Neuronal stem cell (in vitro differentiated cells): ENCODE measurements around the gene CACYBP.
"Not testable (repeated sequence)": the region's sequence is repeated elsewhere in the genome, so short reads cannot be mapped to it uniquely, and the experiment has no call there.

Source experiments
- DNase-seq: peaks from one replicate; pipeline ENCODE4 v3.0.0-alpha.2; 2013; ENCODE audit warnings: low spot score
- H2AFZ ChIP-seq: one replicate; pipeline ENCODE4 v1.6.1; 2013; ENCODE audit warnings: mild to moderate bottlenecking, low read length, inconsistent platforms
- H2AK5ac ChIP-seq: 2 replicates; pipeline ENCODE4 v1.6.1; 2013; ENCODE audit warnings: low read depth, mild to moderate bottlenecking, inconsistent platforms, low read length, moderate library complexity, mixed read lengths
- H2BK120ac ChIP-seq: 2 replicates; pipeline ENCODE4 v1.6.1; 2013; ENCODE audit warnings: low read depth, mild to moderate bottlenecking, inconsistent platforms, low read length, moderate library complexity, mixed read lengths
- H2BK12ac ChIP-seq: one replicate; pipeline ENCODE4 v1.6.1; 2013; ENCODE audit warnings: low read length, inconsistent platforms
- H2BK15ac ChIP-seq: 2 replicates; pipeline ENCODE4 v1.6.1; 2013; ENCODE audit warnings: mild to moderate bottlenecking, low read length, inconsistent platforms, mixed read lengths
- H2BK5ac ChIP-seq: one replicate; pipeline ENCODE4 v1.6.1; 2013; ENCODE audit warnings: inconsistent platforms, mild to moderate bottlenecking, low read length, moderate library complexity
- H3K14ac ChIP-seq: one replicate; pipeline ENCODE4 v1.6.1; 2013; ENCODE audit warnings: low read length, inconsistent platforms
- H3K18ac ChIP-seq: 2 replicates; pipeline ENCODE4 v1.6.1; 2013; ENCODE audit warnings: low read length, inconsistent platforms
- H3K23ac ChIP-seq: 2 replicates; pipeline ENCODE4 v1.6.1; 2013; ENCODE audit warnings: low read depth, mild to moderate bottlenecking, mixed read lengths, low read length, inconsistent platforms; ENCODE audit not compliant: poor library complexity
- H3K27ac ChIP-seq: replicated peaks from 3 replicates; pipeline ENCODE4 v1.5.1; 2013; ENCODE audit warnings: low read length, inconsistent platforms
- H3K27me3 ChIP-seq, 3 experiments: 2 replicates each; pipeline ENCODE4 v1.6.1; 2013; ENCODE audit warnings: low read length in 3 of 3, mild to moderate bottlenecking in 2 of 3, inconsistent platforms in 1 of 3, low read depth in 1 of 3, mixed read lengths in 1 of 3, moderate library complexity in 1 of 3; ENCODE audit not compliant: control insufficient read depth in 3 of 3, insufficient read depth in 3 of 3
- H3K36me3 ChIP-seq, 2 donors: replicated peaks in 1 of 2; 2 replicates each; pipeline ENCODE4 v1.6.1; 2013; ENCODE audit warnings: low read length in 2 of 2; ENCODE audit not compliant: control insufficient read depth in 2 of 2, insufficient read depth in 2 of 2
- H3K4ac ChIP-seq: 2 replicates; pipeline ENCODE4 v1.6.1; 2013; ENCODE audit warnings: inconsistent platforms, mild to moderate bottlenecking, low read length, moderate library complexity
- H3K4me1 ChIP-seq, 2 donors: 1 replicate in 1 of 2; 2 replicates in 1 of 2; pipeline ENCODE4 v1.6.1; 2013; ENCODE audit warnings: low read length in 2 of 2, low read depth in 1 of 2; ENCODE audit not compliant: control insufficient read depth in 2 of 2, insufficient read depth in 1 of 2
- H3K4me2 ChIP-seq: one replicate; pipeline ENCODE4 v1.6.1; 2013; ENCODE audit warnings: mild to moderate bottlenecking, low read length, inconsistent platforms; ENCODE audit not compliant: insufficient read depth, poor library complexity, severe bottlenecking
- H3K4me3 ChIP-seq, 2 donors: 2 replicates each; pipeline ENCODE4 v1.5.1; 2013; ENCODE audit warnings: low read length in 2 of 2, mild to moderate bottlenecking in 2 of 2, inconsistent platforms in 1 of 2, moderate library complexity in 1 of 2
- H3K79me1 ChIP-seq: one replicate; pipeline ENCODE4 v1.6.1; 2013; ENCODE audit warnings: low read depth, mild to moderate bottlenecking, inconsistent platforms, low read length, moderate library complexity
- H3K9ac ChIP-seq: one replicate; pipeline ENCODE4 v1.6.1; 2013; ENCODE audit warnings: mild to moderate bottlenecking, low read depth, low read length, inconsistent platforms; ENCODE audit not compliant: poor library complexity
- H3K9me3 ChIP-seq, 2 donors: replicated peaks in 1 of 2; 2 replicates each; pipeline versions ENCODE3 to v1.6.1; 2013; ENCODE audit warnings: low read length in 2 of 2, mild to moderate bottlenecking in 2 of 2, inconsistent platforms in 1 of 2, low read depth in 1 of 2, mixed read lengths in 1 of 2, moderate library complexity in 1 of 2; ENCODE audit not compliant: control insufficient read depth in 2 of 2, insufficient read depth in 1 of 2
- H4K8ac ChIP-seq: one replicate; pipeline ENCODE4 v1.6.1; 2013; ENCODE audit warnings: low read depth, mild to moderate bottlenecking, inconsistent platforms, low read length, moderate library complexity
- H4K91ac ChIP-seq: one replicate; pipeline ENCODE4 v1.6.1; 2013; ENCODE audit warnings: low read length, low read depth, mild to moderate bottlenecking, inconsistent platforms; ENCODE audit not compliant: poor library complexity
- WGBS, 2 donors: extraction: QIAGEN DNeasy Blood & Tissue Kit; methylation state at CpG; one replicate each; pipeline ENCODE4 v1.1.7; 2013; ENCODE audit warnings: missing lambda C conversion rate in 2 of 2, mixed read lengths in 1 of 2; ENCODE audit not compliant: insufficient read length in 2 of 2, insufficient replicate concordance in 1 of 2; ENCODE audit errors: extremely low coverage in 2 of 2; 5-methylcytosine and 5-hydroxymethylcytosine counted together

The CACYBP gene

GRCh38 chr1:175040324-175040879, 40.7 kb downstream of the CACYBP start:
- Histone ChIP-seq H3K9ac (no peak overlapping the region), H3K4me1 (peaks cover 7 to 10% of the 10 kb centered on the region in 2 donors), H3K4me2 (no peak overlapping the region), H3K4me3 (no peak overlapping the region), H2AFZ (no peak overlapping the region), H3K36me3 (no peaks in the 10 kb centered on the region), H3K14ac (no peak overlapping the region), H2BK120ac (no peak overlapping the region), H3K18ac (no peak overlapping the region), H2BK12ac (no peak overlapping the region), H2BK15ac (no peak overlapping the region), H4K91ac (no peak overlapping the region), H3K27me3 (no peaks in the 10 kb centered on the region), H3K27ac (no peak overlapping the region), H3K23ac (no peak overlapping the region), H2BK5ac (no peak overlapping the region), H3K9me3 (peaks cover 0 to 4% of the 10 kb centered on the region in 2 donors), H3K4ac (no peak overlapping the region), H3K79me1 (no peaks in the 10 kb centered on the region), H4K8ac (no peak overlapping the region), H2AK5ac (no peak overlapping the region)
- DNase-seq, result no peak
- no CpG with 5 or more reads among the region's 4 CpGs for WGBS, 2 donors

- DNase-seq, result no peak
- no CpG with 5 or more reads among the region's 3 CpGs for WGBS, 2 donors
- H3K4me2 ChIP-seq, result no peak overlapping the region
Observed at GRCh38 chr1:175042650-175043049, 42.9 kb downstream of the CACYBP start.

GRCh38 chr1:175043824-175044223, 44.1 kb downstream of the CACYBP start:
- no peak overlapping the region for H3K4me2 ChIP-seq
- H3K9ac ChIP-seq, result no peak overlapping the region
- peak overlapping the region; percentile 87 for H3K4ac ChIP-seq
- H2BK120ac ChIP-seq, result peak overlapping the region; percentile 93
- no peaks in the 10 kb centered on the region for H3K27me3 ChIP-seq
- H3K9me3 ChIP-seq, result peaks cover 0 to 4% of the 10 kb centered on the region in 2 donors
- H2BK15ac ChIP-seq, result no peak overlapping the region
- H3K4me1 ChIP-seq, result peaks cover 7 to 10% of the 10 kb centered on the region in 2 donors
- H3K79me1 ChIP-seq, result no peaks in the 10 kb centered on the region
- H4K8ac ChIP-seq, result peak overlapping the region; percentile 98
- WGBS, 2 donors, result no CpG with 5 or more reads among the region's 19 CpGs
- no peaks in the 10 kb centered on the region for H3K36me3 ChIP-seq
- peak overlapping the region; percentile 83 for H2AK5ac ChIP-seq
- peak overlapping the region; percentile 97 for H3K18ac ChIP-seq
- H4K91ac ChIP-seq, result peak overlapping the region; percentile 97
- H3K23ac ChIP-seq, result peak overlapping the region; percentile 60
- H2AFZ ChIP-seq, result peak overlapping the region; percentile 85
- peak overlapping the region; percentile 93 for H2BK12ac ChIP-seq
- H2BK5ac ChIP-seq, result no peak overlapping the region
- DNase-seq, result peak; percentile 45
- H3K4me3 ChIP-seq, result no peak overlapping the region
- H3K14ac ChIP-seq, result no peak overlapping the region
- peak overlapping the region; percentile 42 for H3K27ac ChIP-seq

More at GRCh38 chr1:175042650-175043049, 42.9 kb downstream of the CACYBP start:
- Histone ChIP-seq H3K79me1 (no peaks in the 10 kb centered on the region), H3K9me3 (peaks cover 0 to 4% of the 10 kb centered on the region in 2 donors), H3K27ac (no peak overlapping the region), H3K4ac (no peak overlapping the region), H3K18ac (no peak overlapping the region), H3K14ac (no peak overlapping the region), H4K91ac (no peak overlapping the region), H2AFZ (no peak overlapping the region), H3K4me3 (no peak overlapping the region), H3K23ac (no peak overlapping the region), H2AK5ac (no peak overlapping the region), H2BK5ac (no peak overlapping the region), H3K4me1 (peaks cover 7 to 10% of the 10 kb centered on the region in 2 donors), H3K9ac (no peak overlapping the region), H2BK120ac (no peak overlapping the region), H2BK12ac (no peak overlapping the region), H3K36me3 (no peaks in the 10 kb centered on the region), H3K27me3 (no peaks in the 10 kb centered on the region), H4K8ac (no peak overlapping the region), H2BK15ac (no peak overlapping the region)

- not testable (repeated sequence) for H4K91ac ChIP-seq, H3K4me2 ChIP-seq, H3K4me3 ChIP-seq, H2BK15ac ChIP-seq, H3K9me3 ChIP-seq, H2BK120ac ChIP-seq, H3K27ac ChIP-seq, H3K23ac ChIP-seq, H3K27me3 ChIP-seq, H3K4ac ChIP-seq, H3K36me3 ChIP-seq, H3K79me1 ChIP-seq, DNase-seq, H3K9ac ChIP-seq, H3K14ac ChIP-seq
- peak overlapping the region; percentile 48 for H3K18ac ChIP-seq
- peak overlapping the region; percentile 39 for H2BK5ac ChIP-seq
- no CpG with 5 or more reads among the region's 18 CpGs for WGBS, 2 donors
- peaks cover 7 to 10% of the 10 kb centered on the region in 2 donors for H3K4me1 ChIP-seq
- peak overlapping the region; percentile 32 for H2AK5ac ChIP-seq
- peak overlapping the region; percentile 85 for H2AFZ ChIP-seq
- peak overlapping the region; percentile 65 for H4K8ac ChIP-seq
- H2BK12ac ChIP-seq, result peak overlapping the region; percentile 47
Observed at GRCh38 chr1:175044591-175044990, 44.8 kb downstream of the CACYBP start.
